ENCODE measurements around the gene CPXM2. TPM values are rescaled to one million over a fixed set of nuclear protein-coding genes. Genes with fewer than 3 reads are reported as not detected.

CPXM2 gene
- total and polyA plus RNA-seq, 10 of the 15 experiments (the other 5 are each of a cell fraction or from before 2014, with no cell fraction given): 0.08 to 1.1 (median 0.58) TPM

DNA sequence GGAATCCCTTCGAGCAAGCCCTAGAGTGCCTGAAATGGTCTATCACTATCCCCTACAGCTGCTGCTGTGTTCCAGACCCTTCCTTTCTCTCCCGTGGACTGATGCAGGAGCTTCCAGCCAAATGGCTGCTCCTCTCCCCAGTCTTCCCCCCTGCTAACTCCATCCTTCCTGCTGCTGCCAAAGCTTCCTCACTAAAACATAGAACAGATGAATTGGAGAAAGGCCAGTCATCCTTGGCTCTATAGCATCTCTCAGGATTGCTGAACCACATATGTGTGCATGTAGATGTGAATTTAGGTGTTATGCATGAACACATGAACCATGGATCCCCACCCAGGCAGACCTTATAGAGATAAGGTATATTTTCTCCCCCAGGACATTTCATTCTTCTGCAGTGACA, 164.8 kb downstream of the CPXM2 start:
- Histone ChIP-seq H3K4me3 (no peak overlapping the region), H4K20me1 (ENCODE audit: control insufficient read depth, insufficient read depth) (no peaks in the 10 kb centered on the region), H3K27ac (ENCODE audit: control insufficient read depth, insufficient read depth) (no peak overlapping the region), H3K9ac (ENCODE audit: control insufficient read depth, insufficient read depth, low read length) (no peak overlapping the region), H3K36me3 (ENCODE audit: control insufficient read depth in 2 of 2, insufficient read depth in 2 of 2, low read length in 1 of 2) (no peaks in the 10 kb centered on the region), H3K4me1 (ENCODE audit: control insufficient read depth, insufficient read depth, low read length) (no peaks in the 10 kb centered on the region), H3K9me3 (replicated peaks; ENCODE audit: control insufficient read depth, insufficient read depth, low read length) (no peaks in the 10 kb centered on the region), H3K27me3 (replicated peaks in 1 of 2; ENCODE audit: control insufficient read depth in 2 of 2, insufficient read depth in 2 of 2, low read length in 1 of 2) (no peaks in the 10 kb centered on the region), H2AFZ (ENCODE audit: control insufficient read depth, low read depth, low read length) (no peak overlapping the region), H3K4me2 (ENCODE audit: control insufficient read depth, insufficient read depth) (no peak overlapping the region), H3K79me2 (ENCODE audit: control insufficient read depth, insufficient read depth, low read length) (no peaks in the 10 kb centered on the region)
- SMC1A ChIA-PET (ENCODE audit: uncharacterized antibody, unreplicated experiment): no interaction called here
- ATAC-seq (no peak), FAIRE-seq (no peak), DNase-seq (ENCODE audit: low read depth, low spot score) (no peak)
- RAD21 ChIA-PET (ENCODE audit: unreplicated experiment): no interaction called here
- WGBS (ENCODE audit: insufficient coverage, insufficient replicate concordance, low lambda C conversion rate, missing lambda C conversion rate): 46% methylated on average over 2 of the region's 2 CpGs
- TF ChIP-seq, protein P1, sequence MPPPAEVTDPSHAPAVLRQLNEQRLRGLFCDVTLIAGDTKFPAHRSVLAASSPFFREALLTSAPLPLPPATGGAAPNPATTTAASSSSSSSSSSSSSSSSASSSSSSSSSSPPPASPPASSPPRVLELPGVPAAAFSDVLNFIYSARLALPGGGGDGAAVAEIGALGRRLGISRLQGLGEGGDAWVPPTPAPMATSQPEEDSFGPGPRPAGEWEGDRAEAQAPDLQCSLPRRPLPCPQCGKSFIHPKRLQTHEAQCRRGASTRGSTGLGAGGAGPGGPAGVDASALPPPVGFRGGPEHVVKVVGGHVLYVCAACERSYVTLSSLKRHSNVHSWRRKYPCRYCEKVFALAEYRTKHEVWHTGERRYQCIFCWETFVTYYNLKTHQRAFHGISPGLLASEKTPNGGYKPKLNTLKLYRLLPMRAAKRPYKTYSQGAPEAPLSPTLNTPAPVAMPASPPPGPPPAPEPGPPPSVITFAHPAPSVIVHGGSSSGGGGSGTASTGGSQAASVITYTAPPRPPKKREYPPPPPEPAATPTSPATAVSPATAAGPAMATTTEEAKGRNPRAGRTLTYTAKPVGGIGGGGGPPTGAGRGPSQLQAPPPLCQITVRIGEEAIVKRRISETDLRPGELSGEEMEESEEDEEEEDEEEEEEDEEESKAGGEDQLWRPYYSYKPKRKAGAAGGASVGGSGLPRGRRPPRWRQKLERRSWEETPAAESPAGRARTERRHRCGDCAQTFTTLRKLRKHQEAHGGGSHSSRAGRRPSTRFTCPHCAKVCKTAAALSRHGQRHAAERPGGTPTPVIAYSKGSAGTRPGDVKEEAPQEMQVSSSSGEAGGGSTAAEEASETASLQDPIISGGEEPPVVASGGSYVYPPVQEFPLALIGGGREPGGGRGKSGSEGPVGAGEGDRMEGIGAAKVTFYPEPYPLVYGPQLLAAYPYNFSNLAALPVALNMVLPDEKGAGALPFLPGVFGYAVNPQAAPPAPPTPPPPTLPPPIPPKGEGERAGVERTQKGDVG (CRISPR knock-in tag; IDR thresholded peaks at IDR 0.05): no peak
- TF ChIP-seq RAD51 (IDR thresholded peaks at IDR 0.05): no peak
- TF ChIP-seq USF1 (IDR thresholded peaks at IDR 0.05; ENCODE audit: borderline replicate concordance, extremely low read length, insufficient read depth, low read depth, low read length): no peak
- no peak for TF ChIP-seq ZNF384 (IDR thresholded peaks at IDR 0.05; ENCODE audit: borderline replicate concordance, low read depth, low read length)
- no peak for TF ChIP-seq NFYA (IDR thresholded peaks at IDR 0.05; ENCODE audit: borderline replicate concordance, low read depth, low read length)
- TF ChIP-seq NR2C1 (IDR thresholded peaks at IDR 0.05): no peak
- TF ChIP-seq NKRF (conservative IDR thresholded peaks at IDR 0.05): no peak
- TF ChIP-seq SMC3 (IDR thresholded peaks at IDR 0.05; ENCODE audit: borderline replicate concordance, low read length): no peak
- no peak for TF ChIP-seq PML (IDR thresholded peaks at IDR 0.05; ENCODE audit: low read length)
- no TSS peak for BruUV-seq (replicated peaks)
- POLR2A ChIA-PET: no interaction called here
- intact Hi-C loops (cut with micrococcal nuclease; ENCODE audit: unreplicated experiment): no loop called here
- in situ Hi-C loops (cut with MboI): no loop called here
- CTCF ChIA-PET: no interaction called here
